Mammary epithelial cell (primary cell): ENCODE results near the gene LSM5.

ENCODE experiments used
- CTCF ChIP-seq, 2 donors: IDR thresholded peaks in 1 of 2; conservative IDR thresholded peaks in 1 of 2; 2 replicates each; pipeline ENCODE4 v1.5.1; 2011 to 2012; ENCODE audit warnings: inconsistent platforms in 2 of 2, low read length in 2 of 2, mild to moderate bottlenecking in 2 of 2, control low read depth in 1 of 2, low read depth in 1 of 2; ENCODE audit not compliant: insufficient read depth in 1 of 2; ENCODE audit errors: extremely low read depth in 1 of 2
- EZH2 ChIP-seq: IDR thresholded peaks from 2 replicates; pipeline ENCODE4 v1.6.1; 2012; ENCODE audit warnings: low read length, inconsistent platforms, borderline replicate concordance

DNA sequence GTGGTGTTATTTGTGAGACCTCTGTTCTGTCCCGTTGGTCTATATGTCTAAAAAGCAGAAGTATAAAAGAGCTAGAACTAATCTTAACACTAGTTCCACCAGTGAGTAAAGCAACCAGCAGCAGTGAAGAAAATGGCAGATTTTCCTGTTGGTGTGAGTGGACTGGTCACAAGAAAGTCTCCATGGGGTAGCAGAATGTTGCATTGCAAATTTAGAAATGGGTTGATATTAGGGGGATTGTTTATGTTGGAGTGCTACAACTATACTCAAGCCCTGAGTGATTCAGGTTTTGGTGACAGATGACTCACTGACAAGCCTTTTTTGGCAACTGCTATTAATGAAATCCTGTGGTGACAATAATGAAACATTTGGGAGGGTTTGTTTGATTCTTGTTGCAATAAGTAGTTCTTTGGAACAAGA lies 10.8 kb upstream of the LSM5 start:
- TF ChIP-seq EZH2 (no peak), CTCF (conservative IDR thresholded peaks at IDR 0.05 in 1 of 2, IDR thresholded peaks at IDR 0.05 in 1 of 2; ENCODE audit: extremely low read depth in 1 of 2, insufficient read depth in 1 of 2, low read depth in 1 of 2, low read length in 2 of 2) (no peak)
